Mucosa of rectum (tissue), 2 donors: ENCODE results near the gene SNX33.
A peak's percentile ranks its signal among the peaks of the same experiment; 100 is the strongest.
"Not testable (repeated sequence)": the region's sequence is repeated elsewhere in the genome, so short reads cannot be mapped to it uniquely, and the experiment has no call there.

Source experiments
- H3K27ac ChIP-seq, 2 donors: one replicate each; pipeline ENCODE4 v1.7.0; 2013; ENCODE audit warnings: inconsistent platforms in 2 of 2, low read depth in 2 of 2, low read length in 2 of 2
- H3K27me3 ChIP-seq, 2 donors: one replicate each; pipeline ENCODE4 v1.7.0; 2013; ENCODE audit warnings: low read length in 2 of 2; ENCODE audit not compliant: control insufficient read depth in 2 of 2, insufficient read depth in 2 of 2
- H3K36me3 ChIP-seq, 2 donors: one replicate each; pipeline ENCODE4 v1.7.0; 2013; ENCODE audit warnings: low read length in 2 of 2; ENCODE audit not compliant: control insufficient read depth in 2 of 2, insufficient read depth in 2 of 2
- H3K4me1 ChIP-seq, 2 donors: one replicate each; pipeline ENCODE4 v1.7.0; 2013; ENCODE audit warnings: low read length in 2 of 2, mild to moderate bottlenecking in 1 of 2; ENCODE audit not compliant: control insufficient read depth in 2 of 2, insufficient read depth in 2 of 2
- H3K4me3 ChIP-seq, 2 donors: one replicate each; pipeline ENCODE4 v1.7.0; 2013; ENCODE audit warnings: low read length in 2 of 2
- H3K9ac ChIP-seq, 2 donors: one replicate each; pipeline ENCODE4 v1.7.0; 2013; ENCODE audit warnings: low read length in 2 of 2, low read depth in 1 of 2, mild to moderate bottlenecking in 1 of 2
- H3K9me3 ChIP-seq, 2 donors: one replicate each; pipeline ENCODE4 v1.7.0; 2013; ENCODE audit warnings: low read length in 2 of 2; ENCODE audit not compliant: control insufficient read depth in 2 of 2
- donor health status: healthy.
- donor health status: Normal muscosa, but diverticular disease.

SNX33 gene

DNA sequence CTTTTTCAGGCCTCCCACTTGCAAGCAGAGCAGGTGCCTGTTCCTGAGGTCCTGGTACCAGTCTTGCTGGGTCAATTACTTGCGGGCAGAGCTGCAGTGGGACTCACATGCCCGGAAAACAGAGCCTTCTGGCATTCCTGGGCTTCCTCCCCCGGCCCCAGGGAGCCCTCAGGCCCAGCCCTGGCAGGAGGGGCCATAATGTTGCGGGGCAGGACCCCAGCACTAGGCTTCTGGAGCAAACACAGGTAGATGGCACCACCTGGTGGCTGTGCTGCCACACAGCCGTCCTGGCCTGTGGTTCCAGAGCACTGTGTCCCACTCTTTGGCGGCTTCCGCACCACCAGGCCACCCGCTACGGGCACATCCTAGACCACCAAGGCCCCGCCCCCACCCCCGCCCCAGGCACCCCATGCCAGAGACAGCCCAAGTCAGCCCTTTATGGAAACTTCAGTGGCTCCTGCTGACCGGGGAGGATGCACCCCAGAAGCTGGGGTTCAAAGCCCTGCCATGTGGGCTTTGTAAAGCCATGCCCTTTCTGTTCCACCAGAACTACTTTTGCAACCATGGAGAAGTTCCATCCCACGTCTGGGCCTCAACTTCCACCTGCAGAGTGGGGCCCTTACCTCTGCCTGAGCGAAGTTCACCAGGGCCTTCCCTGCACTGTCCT lies 36.1 kb downstream of the SNX33 start:
- not testable (repeated sequence) for H3K9me3 ChIP-seq, H3K36me3 ChIP-seq, H3K9ac ChIP-seq, H3K4me3 ChIP-seq, H3K4me1 ChIP-seq, H3K27me3 ChIP-seq, H3K27ac ChIP-seq

DNA sequence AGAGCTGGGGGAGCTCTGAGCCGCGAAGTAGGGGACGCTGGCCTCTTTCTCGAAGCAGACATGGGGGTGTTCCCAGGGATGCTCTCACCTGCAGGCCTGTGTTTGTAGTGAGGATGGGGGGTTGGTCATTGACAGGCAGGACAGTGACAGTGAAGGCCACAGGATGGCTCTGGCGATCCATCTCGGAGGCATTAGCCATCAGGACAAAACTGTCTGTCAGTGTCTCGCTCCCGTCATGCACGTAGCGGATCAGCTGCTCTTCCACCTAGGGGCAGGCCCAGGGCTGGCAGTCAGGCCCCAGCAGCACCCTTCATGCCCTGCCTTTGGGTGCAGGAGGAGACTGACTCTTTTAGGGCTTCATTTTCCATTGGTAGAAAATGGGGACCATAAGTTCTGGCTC lies 36.9 kb downstream of the SNX33 start:
- Histone ChIP-seq H3K9me3 (no peaks in the 10 kb centered on the region), H3K27me3 (no peaks in the 10 kb centered on the region), H3K36me3 (no peaks in the 10 kb centered on the region), H3K9ac (no peak overlapping the region), H3K27ac (no peak overlapping the region), H3K4me1 (no peaks in the 10 kb centered on the region), H3K4me3 (no peak overlapping the region)

DNA sequence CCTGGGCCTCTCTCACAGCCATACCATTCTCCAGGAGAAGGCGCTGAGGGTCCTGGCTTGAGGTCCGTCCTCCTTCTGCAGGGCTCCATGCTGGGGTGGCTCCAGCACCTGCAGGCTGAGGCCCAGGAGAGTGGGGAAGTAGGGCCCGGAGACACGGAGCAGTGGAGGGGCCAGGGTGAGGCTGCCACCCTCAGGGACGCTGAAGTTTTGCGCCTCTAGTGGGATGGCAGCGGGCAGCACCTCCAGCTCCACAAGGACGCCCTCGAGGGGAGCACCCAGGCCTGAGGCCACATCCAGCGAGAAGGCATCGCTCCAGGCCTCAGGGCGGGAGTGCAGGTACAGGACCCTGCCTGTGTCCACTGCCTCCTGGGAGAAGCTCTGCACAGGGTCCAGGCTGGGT lies 37.5 kb downstream of the SNX33 start:
- H3K36me3 ChIP-seq: no peaks in the 10 kb centered on the region
- H3K9ac ChIP-seq: no peak overlapping the region
- no peaks in the 10 kb centered on the region for H3K4me1 ChIP-seq

DNA sequence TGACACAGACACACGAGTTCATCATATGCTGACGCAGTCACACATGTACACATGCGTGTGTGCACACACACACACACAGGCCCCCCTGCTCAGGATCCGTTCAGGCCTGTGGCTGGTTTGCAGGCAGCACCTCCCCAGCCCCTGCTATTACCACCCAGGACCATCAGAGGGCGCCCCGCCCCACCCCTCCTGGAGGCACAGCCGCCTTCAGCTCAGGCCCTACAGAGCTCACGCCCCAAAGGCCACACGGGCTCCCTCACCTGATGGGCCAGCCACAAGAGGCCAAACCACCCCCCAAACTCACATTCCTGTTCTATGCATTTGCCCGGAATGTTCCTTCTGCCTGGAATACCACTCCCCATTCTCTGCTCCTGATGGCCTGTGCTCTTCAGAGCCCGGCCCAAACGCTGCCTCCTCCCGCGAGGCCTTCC lies 38.5 kb downstream of the SNX33 start:
- not testable (repeated sequence) for H3K27me3 ChIP-seq, H3K9me3 ChIP-seq, H3K4me1 ChIP-seq, H3K27ac ChIP-seq, H3K36me3 ChIP-seq, H3K9ac ChIP-seq, H3K4me3 ChIP-seq

More for the DNA sequence above, 37.5 kb downstream of the SNX33 start:
- Histone ChIP-seq H3K4me3 (no peak overlapping the region), H3K9me3 (no peaks in the 10 kb centered on the region), H3K27me3 (no peaks in the 10 kb centered on the region), H3K27ac (no peak overlapping the region)

DNA sequence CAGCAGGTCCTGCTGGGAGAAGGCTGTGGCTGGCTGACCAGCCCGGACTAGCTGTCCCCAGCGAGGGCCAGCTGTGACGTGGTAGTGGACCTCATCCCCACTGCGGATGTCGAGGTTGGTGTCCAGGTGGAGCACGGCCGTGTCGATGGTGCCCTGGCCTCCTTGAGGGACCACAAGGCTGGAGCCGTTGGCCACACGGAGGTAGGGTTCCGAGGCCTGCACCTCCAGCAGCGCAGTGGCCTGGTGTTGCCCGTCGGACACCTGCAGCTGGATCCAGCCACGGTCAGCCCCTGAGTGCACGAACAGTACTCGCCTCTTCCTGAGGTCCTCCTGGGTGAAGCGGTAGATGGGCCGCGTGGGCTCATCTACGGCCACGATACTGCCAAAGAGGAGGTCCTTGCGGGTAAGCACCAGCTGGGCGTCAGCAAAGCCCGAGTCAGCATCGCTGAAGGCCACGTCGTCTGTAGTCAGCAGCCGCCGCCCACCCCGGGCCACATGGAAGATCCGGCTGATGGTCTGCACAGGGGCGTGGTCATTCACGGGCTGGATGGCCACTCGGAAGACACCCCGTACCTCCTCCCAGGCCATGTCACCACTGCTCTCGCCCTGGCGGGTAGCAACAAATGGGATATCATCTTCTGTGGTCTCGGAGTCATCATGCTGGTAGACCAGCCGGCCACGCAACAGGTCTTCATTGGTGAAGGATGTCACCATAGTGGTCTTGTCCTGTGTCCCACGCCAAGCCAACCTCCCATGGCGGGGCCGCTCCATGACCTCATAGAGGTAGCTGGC lies 40.0 kb downstream of the SNX33 start:
- H3K4me3 ChIP-seq: no peak overlapping the region
- no peaks in the 10 kb centered on the region for H3K27me3 ChIP-seq
- H3K27ac ChIP-seq: no peak overlapping the region
- no peaks in the 10 kb centered on the region for H3K9me3 ChIP-seq
- no peak overlapping the region for H3K9ac ChIP-seq
- H3K4me1 ChIP-seq: no peaks in the 10 kb centered on the region
- no peaks in the 10 kb centered on the region for H3K36me3 ChIP-seq

DNA sequence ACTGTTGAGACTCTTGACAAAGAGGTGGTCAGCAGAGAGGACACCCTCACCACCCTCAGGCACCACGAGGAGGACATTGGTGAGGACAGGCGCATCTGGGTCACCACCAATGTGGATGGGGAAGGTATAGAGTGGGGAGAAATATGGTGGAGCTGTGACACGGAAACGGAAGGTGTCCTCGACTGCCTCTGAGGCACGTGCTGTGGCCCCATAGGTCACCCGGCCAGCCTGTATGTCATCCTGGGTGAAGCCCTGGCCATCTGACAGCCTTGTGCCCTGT lies 40.5 kb downstream of the SNX33 start:
- Histone ChIP-seq H3K27me3 (no peaks in the 10 kb centered on the region), H3K9me3 (no peaks in the 10 kb centered on the region), H3K4me1 (no peaks in the 10 kb centered on the region), H3K9ac (no peak overlapping the region), H3K27ac (no peak overlapping the region), H3K4me3 (no peak overlapping the region), H3K36me3 (no peaks in the 10 kb centered on the region)

DNA sequence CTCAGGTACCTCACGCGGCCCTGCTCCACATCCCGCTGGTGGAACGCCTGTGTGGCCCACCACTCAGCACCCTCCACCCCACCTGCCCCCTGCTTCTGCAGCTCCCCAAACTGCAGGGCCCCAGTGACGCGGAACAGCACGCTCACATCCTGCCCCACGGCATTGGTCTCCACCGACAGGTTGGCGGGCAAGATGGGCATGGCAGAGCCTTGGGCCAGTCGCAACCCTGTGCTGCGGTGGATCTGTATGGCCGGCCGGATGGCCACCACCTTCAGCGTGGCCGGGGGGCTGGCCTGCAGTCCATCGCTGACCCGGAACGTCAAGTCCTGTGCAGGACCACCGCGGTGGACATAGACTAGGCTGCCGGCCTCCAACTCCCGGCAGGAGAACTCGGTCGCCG lies 41.1 kb downstream of the SNX33 start:
- Histone ChIP-seq H3K36me3 (no peaks in the 10 kb centered on the region), H3K4me3 (no peak overlapping the region), H3K27me3 (no peaks in the 10 kb centered on the region), H3K27ac (no peak overlapping the region), H3K4me1 (peaks cover under 1 to 5% of the 10 kb centered on the region in 2 donors), H3K9me3 (no peaks in the 10 kb centered on the region), H3K9ac (no peak overlapping the region)

DNA sequence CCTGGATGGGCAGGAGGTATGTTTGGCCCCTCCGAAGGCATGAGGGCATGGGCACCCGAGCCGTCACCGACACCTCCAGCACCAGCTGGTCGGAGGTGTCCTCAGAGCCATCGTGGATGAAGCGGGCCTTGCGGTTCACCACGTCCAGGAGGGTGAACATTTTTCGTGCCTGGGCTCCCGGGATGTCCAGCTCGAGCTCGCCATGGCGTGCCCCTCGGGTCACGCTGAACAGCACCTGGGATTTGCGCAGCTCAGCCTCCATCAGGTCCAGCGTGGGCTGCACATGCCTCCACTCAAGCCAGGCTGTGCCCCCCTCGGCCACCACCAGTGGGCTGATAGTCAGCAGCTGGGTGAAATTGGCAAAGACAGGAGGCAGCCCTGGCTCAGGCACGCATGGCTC lies 41.7 kb downstream of the SNX33 start:
- H3K27me3 ChIP-seq, H3K4me3 ChIP-seq, H3K9me3 ChIP-seq, H3K27ac ChIP-seq, H3K9ac ChIP-seq, H3K36me3 ChIP-seq: not testable (repeated sequence)
- H3K4me1 ChIP-seq: peaks cover 5 to 11% of the 10 kb centered on the region in 2 donors

DNA sequence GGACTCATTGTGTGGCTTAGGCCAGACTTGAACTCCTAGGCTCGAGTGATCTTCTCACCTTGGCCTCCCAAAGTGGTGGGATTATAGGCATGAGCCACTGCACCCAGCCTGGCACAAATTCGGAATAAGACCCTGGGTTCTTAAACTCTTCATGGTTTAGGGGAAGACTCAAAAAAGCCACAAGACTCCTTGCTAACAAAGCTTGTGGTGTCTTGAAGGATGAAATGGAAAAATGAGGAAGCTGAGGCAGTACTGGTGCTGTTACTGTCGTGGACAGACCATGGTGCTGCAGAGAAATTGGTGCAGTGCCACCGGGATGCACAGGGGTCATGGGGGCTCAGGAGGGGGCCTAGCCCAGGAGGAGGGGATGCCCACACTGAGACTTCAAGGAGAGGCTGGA lies 44.6 kb downstream of the SNX33 start:
- not testable (repeated sequence) for H3K27me3 ChIP-seq, H3K27ac ChIP-seq, H3K4me3 ChIP-seq, H3K9ac ChIP-seq, H3K9me3 ChIP-seq, H3K36me3 ChIP-seq
- peaks cover 5 to 13% of the 10 kb centered on the region in 2 donors for H3K4me1 ChIP-seq

DNA sequence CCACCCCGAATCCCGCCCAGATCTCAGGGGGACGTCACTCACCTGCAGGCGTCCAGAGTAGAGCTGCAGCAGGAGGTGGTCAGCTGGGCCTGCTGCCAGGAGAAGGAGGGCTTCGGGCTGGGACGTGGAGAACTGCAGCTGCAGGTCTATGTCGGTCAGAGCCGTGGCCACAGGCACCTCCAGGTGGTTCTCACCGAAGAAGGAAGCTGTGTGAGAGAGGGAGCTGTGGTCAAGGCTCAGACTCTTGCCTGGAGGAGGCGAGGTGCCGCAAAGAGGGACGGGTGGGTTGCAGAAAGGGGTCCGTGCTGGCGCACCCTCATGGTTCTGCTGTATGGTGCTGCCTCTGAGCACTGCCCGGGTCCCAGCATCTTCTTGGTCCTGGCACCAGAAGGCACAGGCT lies 45.3 kb downstream of the SNX33 start:
- H3K27ac ChIP-seq: peak overlapping the region in 1 of 2 donors; percentile 68
- H3K4me3 ChIP-seq: not testable (repeated sequence)

More for the DNA sequence above, 45.3 kb downstream of the SNX33 start:
- H3K4me1 ChIP-seq: peaks cover 5 to 13% of the 10 kb centered on the region in 2 donors
- H3K36me3 ChIP-seq, H3K9ac ChIP-seq, H3K27me3 ChIP-seq, H3K9me3 ChIP-seq: not testable (repeated sequence)
